Measurements from ENCODE around the gene SLC1A5.
A peak's percentile ranks its signal among the peaks of the same experiment; 100 is the strongest.

Gene SLC1A5

GRCh38 chr19:46730187-46730586, 58.2 kb downstream of the SLC1A5 start:
- Histone ChIP-seq H3K4me3 (ENCODE audit: low read depth, low read length) (no peak overlapping the region), H3K36me3 (ENCODE audit: control insufficient read depth, insufficient read depth, low read length) (peaks cover 94% of the 10 kb centered on the region), H3K27me3 (ENCODE audit: control insufficient read depth, insufficient read depth, low read length) (no peaks in the 10 kb centered on the region), H3K4me1 (ENCODE audit: control insufficient read depth, insufficient read depth, low read length) (peaks cover 11% of the 10 kb centered on the region; the same call in 1 of the 2 replicates), H3K9me3 (ENCODE audit: control insufficient read depth, insufficient read depth, low read depth, low read length) (no peaks in the 10 kb centered on the region), H3K27ac (ENCODE audit: low read depth, low read length) (no peak overlapping the region), H3K9ac (ENCODE audit: low read length) (no peak overlapping the region)

GRCh38 chr19:46729696-46730095, 58.7 kb downstream of the SLC1A5 start:
- H3K36me3 ChIP-seq (ENCODE audit: control insufficient read depth, insufficient read depth, low read length), result peaks cover 98% of the 10 kb centered on the region

GRCh38 chr19:46728693-46729339, 59.6 kb downstream of the SLC1A5 start:
- Histone ChIP-seq H3K27ac (ENCODE audit: low read depth, low read length) (no peak overlapping the region), H3K4me3 (ENCODE audit: low read depth, low read length) (no peak overlapping the region), H3K4me1 (ENCODE audit: control insufficient read depth, insufficient read depth, low read length) (peaks cover 11% of the 10 kb centered on the region; the same call in 1 of the 2 replicates), H3K9ac (ENCODE audit: low read length) (no peak overlapping the region), H3K27me3 (ENCODE audit: control insufficient read depth, insufficient read depth, low read length) (no peaks in the 10 kb centered on the region), H3K9me3 (ENCODE audit: control insufficient read depth, insufficient read depth, low read depth, low read length) (no peaks in the 10 kb centered on the region), H3K36me3 (ENCODE audit: control insufficient read depth, insufficient read depth, low read length) (peaks cover 98% of the 10 kb centered on the region)

More at GRCh38 chr19:46729696-46730095, 58.7 kb downstream of the SLC1A5 start:
- H3K27ac ChIP-seq (ENCODE audit: low read depth, low read length), result no peak overlapping the region
- H3K9me3 ChIP-seq (ENCODE audit: control insufficient read depth, insufficient read depth, low read depth, low read length), result no peaks in the 10 kb centered on the region
- H3K4me1 ChIP-seq (ENCODE audit: control insufficient read depth, insufficient read depth, low read length), result peaks cover 11% of the 10 kb centered on the region; the same call in 1 of the 2 replicates
- no peak overlapping the region for H3K4me3 ChIP-seq (ENCODE audit: low read depth, low read length)
- no peaks in the 10 kb centered on the region for H3K27me3 ChIP-seq (ENCODE audit: control insufficient read depth, insufficient read depth, low read length)
- H3K9ac ChIP-seq (ENCODE audit: low read length), result no peak overlapping the region

- no peak overlapping the region for H3K4me3 ChIP-seq (ENCODE audit: low read depth, low read length)
- peaks cover 11% of the 10 kb centered on the region; the same call in 1 of the 2 replicates for H3K4me1 ChIP-seq (ENCODE audit: control insufficient read depth, insufficient read depth, low read length)
- no peaks in the 10 kb centered on the region for H3K27me3 ChIP-seq (ENCODE audit: control insufficient read depth, insufficient read depth, low read length)
- no peak overlapping the region for H3K9ac ChIP-seq (ENCODE audit: low read length)
- no peak overlapping the region for H3K27ac ChIP-seq (ENCODE audit: low read depth, low read length)
- H3K9me3 ChIP-seq (ENCODE audit: control insufficient read depth, insufficient read depth, low read depth, low read length), result no peaks in the 10 kb centered on the region
- peaks cover 98% of the 10 kb centered on the region for H3K36me3 ChIP-seq (ENCODE audit: control insufficient read depth, insufficient read depth, low read length)
Measured at GRCh38 chr19:46728208-46728607, 60.2 kb downstream of the SLC1A5 start.

GRCh38 chr19:46727757-46728156, 60.6 kb downstream of the SLC1A5 start:
- no peaks in the 10 kb centered on the region for H3K9me3 ChIP-seq (ENCODE audit: control insufficient read depth, insufficient read depth, low read depth, low read length)
- H3K27ac ChIP-seq (ENCODE audit: low read depth, low read length), result no peak overlapping the region
- no peak overlapping the region for H3K4me3 ChIP-seq (ENCODE audit: low read depth, low read length)
- H3K4me1 ChIP-seq (ENCODE audit: control insufficient read depth, insufficient read depth, low read length), result peaks cover 11% of the 10 kb centered on the region; the same call in 1 of the 2 replicates
- no peaks in the 10 kb centered on the region for H3K27me3 ChIP-seq (ENCODE audit: control insufficient read depth, insufficient read depth, low read length)
- H3K9ac ChIP-seq (ENCODE audit: low read length), result no peak overlapping the region
- peaks cover 98% of the 10 kb centered on the region for H3K36me3 ChIP-seq (ENCODE audit: control insufficient read depth, insufficient read depth, low read length)

GRCh38 chr19:46726971-46727501, 61.4 kb downstream of the SLC1A5 start:
- peak overlapping the region; percentile 39; the same call in 1 of the 2 replicates for H3K27ac ChIP-seq (ENCODE audit: low read depth, low read length)
- peaks cover 98% of the 10 kb centered on the region for H3K36me3 ChIP-seq (ENCODE audit: control insufficient read depth, insufficient read depth, low read length)
- H3K27me3 ChIP-seq (ENCODE audit: control insufficient read depth, insufficient read depth, low read length), result no peaks in the 10 kb centered on the region
- no peak overlapping the region for H3K9ac ChIP-seq (ENCODE audit: low read length)
- no peak overlapping the region for H3K4me3 ChIP-seq (ENCODE audit: low read depth, low read length)
- H3K9me3 ChIP-seq (ENCODE audit: control insufficient read depth, insufficient read depth, low read depth, low read length), result no peaks in the 10 kb centered on the region
- peaks cover 11% of the 10 kb centered on the region; the same call in 1 of the 2 replicates for H3K4me1 ChIP-seq (ENCODE audit: control insufficient read depth, insufficient read depth, low read length)

GRCh38 chr19:46726551-46726950, 61.8 kb downstream of the SLC1A5 start:
- Histone ChIP-seq H3K27ac (ENCODE audit: low read depth, low read length) (peak overlapping the region; percentile 39; the same call in 1 of the 2 replicates), H3K36me3 (ENCODE audit: control insufficient read depth, insufficient read depth, low read length) (peaks cover 97% of the 10 kb centered on the region), H3K27me3 (ENCODE audit: control insufficient read depth, insufficient read depth, low read length) (no peaks in the 10 kb centered on the region), H3K9ac (ENCODE audit: low read length) (no peak overlapping the region), H3K4me1 (ENCODE audit: control insufficient read depth, insufficient read depth, low read length) (peaks cover 11% of the 10 kb centered on the region; the same call in 1 of the 2 replicates), H3K4me3 (ENCODE audit: low read depth, low read length) (no peak overlapping the region), H3K9me3 (ENCODE audit: control insufficient read depth, insufficient read depth, low read depth, low read length) (no peaks in the 10 kb centered on the region)

- H3K36me3 ChIP-seq (ENCODE audit: control insufficient read depth, insufficient read depth, low read length), result peaks cover 97% of the 10 kb centered on the region
- no peaks in the 10 kb centered on the region for H3K27me3 ChIP-seq (ENCODE audit: control insufficient read depth, insufficient read depth, low read length)
- H3K9ac ChIP-seq (ENCODE audit: low read length), result no peak overlapping the region
- H3K27ac ChIP-seq (ENCODE audit: low read depth, low read length), result no peak overlapping the region
- no peaks in the 10 kb centered on the region for H3K9me3 ChIP-seq (ENCODE audit: control insufficient read depth, insufficient read depth, low read depth, low read length)
- no peak overlapping the region for H3K4me3 ChIP-seq (ENCODE audit: low read depth, low read length)
- peaks cover 11% of the 10 kb centered on the region; the same call in 1 of the 2 replicates for H3K4me1 ChIP-seq (ENCODE audit: control insufficient read depth, insufficient read depth, low read length)
Measured at GRCh38 chr19:46725859-46726393, 62.5 kb downstream of the SLC1A5 start.

- H3K4me1 ChIP-seq (ENCODE audit: control insufficient read depth, insufficient read depth, low read length), result peaks cover 11% of the 10 kb centered on the region; the same call in 1 of the 2 replicates
- no peak overlapping the region for H3K27ac ChIP-seq (ENCODE audit: low read depth, low read length)
- H3K4me3 ChIP-seq (ENCODE audit: low read depth, low read length), result no peak overlapping the region
- H3K27me3 ChIP-seq (ENCODE audit: control insufficient read depth, insufficient read depth, low read length), result no peaks in the 10 kb centered on the region
- H3K9me3 ChIP-seq (ENCODE audit: control insufficient read depth, insufficient read depth, low read depth, low read length), result no peaks in the 10 kb centered on the region
- no peak overlapping the region for H3K9ac ChIP-seq (ENCODE audit: low read length)
- peaks cover 97% of the 10 kb centered on the region for H3K36me3 ChIP-seq (ENCODE audit: control insufficient read depth, insufficient read depth, low read length)
Measured at GRCh38 chr19:46725036-46725820, 63.2 kb downstream of the SLC1A5 start.

Measured in HUES6 (cell line).